NT2/D1 (cell line): ENCODE results near the gene SMAD5.

ENCODE experiments used
- SUZ12 ChIP-seq: IDR thresholded peaks from 2 replicates; pipeline ENCODE4 v1.6.1; 2011; ENCODE audit not compliant: insufficient read length, insufficient read depth; ENCODE audit errors: extremely low read depth
- YY1 ChIP-seq: IDR thresholded peaks from 2 replicates; pipeline ENCODE4 v1.6.1; 2011; ENCODE audit not compliant: insufficient read length, insufficient read depth
- ZNF274 ChIP-seq: IDR thresholded peaks from 2 replicates; pipeline ENCODE4 v1.6.1; 2011; ENCODE audit warnings: mild to moderate bottlenecking, low read depth, low read length

- no peak for TF ChIP-seq SUZ12
- no peak for TF ChIP-seq ZNF274
- no peak for TF ChIP-seq YY1
Observed at GRCh38 chr5:136211282-136212040, 78.8 kb downstream of the SMAD5 start.
